Activated T-helper 1 cell treated with anti-CD3 and anti-CD28 coated beads, Interleukin-2, amount 50 U/mL, for 16 hours (primary cell): Measurements from ENCODE around the gene ANO7.

Experiments used
- DNase-seq, 2 donors: peaks; one replicate each; pipeline ENCODE4 v3.0.0-alpha.2; 2020; ENCODE audit warnings: low read depth in 1 of 2, low spot score in 1 of 2

The ANO7 gene

GRCh38 chr2:241157841-241158545 lies 30.5 kb upstream of the ANO7 start:
- no peak for DNase-seq

- DNase-seq: no peak
Observed at GRCh38 chr2:241158546-241158900, 30.0 kb upstream of the ANO7 start.

GRCh38 chr2:241159116-241159515 lies 29.4 kb upstream of the ANO7 start:
- DNase-seq: no peak

GRCh38 chr2:241160318-241160717 lies 28.2 kb upstream of the ANO7 start:
- DNase-seq: no peak

- no peak for DNase-seq
Observed at GRCh38 chr2:241161646-241162281, 26.7 kb upstream of the ANO7 start.

GRCh38 chr2:241163601-241164118 lies 24.8 kb upstream of the ANO7 start:
- DNase-seq: no peak

GRCh38 chr2:241168366-241168765 lies 20.1 kb upstream of the ANO7 start:
- no peak for DNase-seq

GRCh38 chr2:241173557-241173956 lies 14.9 kb upstream of the ANO7 start:
- no peak for DNase-seq

- no peak for DNase-seq
Observed at GRCh38 chr2:241177526-241178334, 10.7 kb upstream of the ANO7 start.

- no peak for DNase-seq
Observed at GRCh38 chr2:241178961-241179360, 9.5 kb upstream of the ANO7 start.

GRCh38 chr2:241179899-241180298 lies 8.6 kb upstream of the ANO7 start:
- no peak for DNase-seq

- no peak for DNase-seq
Observed at GRCh38 chr2:241180495-241180894, 8.0 kb upstream of the ANO7 start.

GRCh38 chr2:241182126-241182525 lies 6.4 kb upstream of the ANO7 start:
- no peak for DNase-seq

- DNase-seq: no peak
Observed at GRCh38 chr2:241182531-241183133, 5.8 kb upstream of the ANO7 start.

GRCh38 chr2:241183221-241183620 lies 5.3 kb upstream of the ANO7 start:
- no peak for DNase-seq

GRCh38 chr2:241184901-241185300 lies 3.6 kb upstream of the ANO7 start:
- DNase-seq: no peak

GRCh38 chr2:241185961-241186360 lies 2.5 kb upstream of the ANO7 start:
- no peak for DNase-seq

GRCh38 chr2:241187101-241187917 lies 1.2 kb upstream of the ANO7 start:
- no peak for DNase-seq

- no peak for DNase-seq
Observed at GRCh38 chr2:241187918-241188234, 601 bp upstream of the ANO7 start.

GRCh38 chr2:241189093-241189855 lies 797 bp downstream of the ANO7 start:
- no peak for DNase-seq
